Measurements from ENCODE around the gene CLECL1.
"Not testable (repeated sequence)": the region's sequence is repeated elsewhere in the genome, so short reads cannot be mapped to it uniquely, and the experiment has no call there.

Gene CLECL1

GRCh38 chr12:9719790-9720189 is 13.1 kb downstream of the CLECL1 start:
- no peak for DNase-seq (ENCODE audit: low spot score)

GRCh38 chr12:9718968-9719367 is 13.9 kb downstream of the CLECL1 start:
- no peak for DNase-seq (ENCODE audit: low spot score)

DNA sequence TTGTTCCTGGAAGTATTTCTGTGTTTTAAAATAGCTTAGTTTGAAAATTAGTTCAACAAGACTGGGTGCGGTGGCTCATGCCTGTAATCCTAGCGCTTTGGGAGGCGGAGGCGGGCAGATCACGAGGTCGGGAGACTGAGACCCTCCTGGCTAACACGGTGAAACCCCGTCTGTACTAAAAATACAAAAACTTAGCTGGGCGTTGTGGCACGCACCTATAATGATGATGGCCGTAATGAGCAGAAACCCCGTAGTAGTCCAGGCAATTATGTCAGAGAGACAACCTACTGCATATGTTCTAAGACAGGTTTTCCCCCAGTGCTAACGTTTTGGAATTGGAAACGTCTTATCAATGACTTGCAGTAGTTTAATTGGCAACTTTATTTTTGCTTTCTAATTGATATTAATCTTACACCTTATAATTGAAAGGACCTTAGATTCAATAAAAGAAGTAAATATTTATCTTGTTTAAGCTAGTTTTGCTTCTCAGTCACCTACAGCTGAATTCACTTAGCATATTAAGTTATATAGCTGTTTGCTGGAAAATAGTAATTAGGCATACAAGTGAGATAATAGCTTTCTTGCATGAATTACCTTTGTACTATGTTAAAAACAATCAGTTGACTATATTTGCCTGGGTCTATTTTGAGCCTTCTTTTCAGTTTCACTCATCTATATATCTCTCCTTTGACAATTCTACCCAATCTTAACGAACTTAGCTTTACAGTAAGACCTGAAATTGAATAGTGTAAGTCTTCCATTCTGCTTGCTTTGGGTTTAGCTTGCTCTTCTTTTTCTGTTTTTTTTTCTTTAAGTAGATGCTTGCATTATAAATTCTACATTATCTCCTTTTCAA is 15.6 kb downstream of the CLECL1 start:
- no peak for DNase-seq (ENCODE audit: low spot score)

GRCh38 chr12:9713032-9713558 is 19.8 kb downstream of the CLECL1 start:
- not testable (repeated sequence) for DNase-seq (ENCODE audit: low spot score)

GRCh38 chr12:9711664-9712063 is 21.2 kb downstream of the CLECL1 start:
- no peak for DNase-seq (ENCODE audit: low spot score)

- DNase-seq (ENCODE audit: low spot score): no peak
Observed at GRCh38 chr12:9710584-9711375, 22.1 kb downstream of the CLECL1 start.

- DNase-seq (ENCODE audit: low spot score): no peak
Observed at GRCh38 chr12:9708853-9709252, 24.0 kb downstream of the CLECL1 start.

GRCh38 chr12:9707864-9708808 is 24.8 kb downstream of the CLECL1 start:
- DNase-seq (ENCODE audit: low spot score): peak; percentile 67

DNA sequence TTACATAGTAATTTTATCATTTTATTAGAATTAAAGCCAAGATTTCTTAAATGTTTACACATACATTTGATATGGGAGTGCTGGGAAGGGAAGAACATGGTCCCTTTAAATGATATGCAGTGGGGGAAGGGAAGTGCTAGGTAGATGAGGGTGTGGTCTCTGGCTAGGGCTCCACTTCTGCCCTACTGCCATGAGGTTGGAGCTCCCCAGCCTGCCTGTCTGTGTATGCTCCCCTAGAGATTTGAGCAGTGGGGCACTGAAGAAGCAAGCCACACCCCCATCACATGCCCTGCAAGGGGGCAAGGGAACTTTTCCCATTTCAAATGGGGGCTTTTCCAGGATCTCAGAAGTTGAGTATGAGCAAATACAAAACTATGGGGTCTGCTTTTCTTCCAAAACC is 25.5 kb downstream of the CLECL1 start:
- DNase-seq (ENCODE audit: low spot score): no peak

GRCh38 chr12:9706086-9706685 is 26.7 kb downstream of the CLECL1 start:
- no peak for DNase-seq (ENCODE audit: low spot score)

DNA sequence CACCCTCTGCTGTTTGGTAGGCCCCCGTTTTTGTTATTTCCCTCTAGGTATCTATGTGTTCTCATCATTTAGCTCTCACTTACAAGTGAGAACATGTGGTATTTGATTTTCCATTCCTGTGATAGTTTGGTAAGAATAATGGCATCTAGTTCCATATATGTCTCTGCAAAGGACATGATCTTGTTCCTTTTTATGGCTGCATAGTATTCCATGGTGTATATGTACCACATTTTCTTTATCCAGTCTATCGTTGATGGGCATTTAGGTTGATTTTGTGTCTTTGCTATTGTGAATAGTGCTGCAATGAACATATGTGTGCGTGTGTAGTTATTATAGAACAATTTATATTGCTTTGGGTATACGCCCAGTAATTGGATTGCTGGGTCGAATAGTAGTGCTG is 28.3 kb downstream of the CLECL1 start:
- not testable (repeated sequence) for DNase-seq (ENCODE audit: low spot score)

DNA sequence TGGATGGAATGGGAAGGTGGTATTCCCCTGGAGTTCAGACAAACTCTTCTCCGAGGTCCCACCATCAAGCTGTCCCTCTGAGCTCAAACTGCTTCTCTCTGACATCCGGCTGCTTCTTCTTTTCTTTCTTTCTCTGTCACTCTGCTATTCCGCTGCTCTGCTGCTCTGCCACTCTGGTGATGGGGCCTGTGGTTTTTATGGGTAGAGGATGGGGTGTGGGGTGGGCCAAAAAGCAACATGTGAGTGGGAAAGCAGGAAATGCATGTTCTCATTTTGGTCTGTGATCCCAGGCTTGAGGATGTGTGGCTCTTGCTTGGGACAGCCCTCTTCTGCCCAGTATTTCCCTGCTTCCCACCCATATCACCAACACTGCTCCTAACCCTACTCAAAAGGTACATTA is 30.6 kb downstream of the CLECL1 start:
- no peak for DNase-seq (ENCODE audit: low spot score)

- DNase-seq (ENCODE audit: low spot score): no peak
Observed at GRCh38 chr12:9701380-9702154, 31.3 kb downstream of the CLECL1 start.

- DNase-seq (ENCODE audit: low spot score): no peak
Observed at GRCh38 chr12:9700606-9700956, 32.3 kb downstream of the CLECL1 start.

DNA sequence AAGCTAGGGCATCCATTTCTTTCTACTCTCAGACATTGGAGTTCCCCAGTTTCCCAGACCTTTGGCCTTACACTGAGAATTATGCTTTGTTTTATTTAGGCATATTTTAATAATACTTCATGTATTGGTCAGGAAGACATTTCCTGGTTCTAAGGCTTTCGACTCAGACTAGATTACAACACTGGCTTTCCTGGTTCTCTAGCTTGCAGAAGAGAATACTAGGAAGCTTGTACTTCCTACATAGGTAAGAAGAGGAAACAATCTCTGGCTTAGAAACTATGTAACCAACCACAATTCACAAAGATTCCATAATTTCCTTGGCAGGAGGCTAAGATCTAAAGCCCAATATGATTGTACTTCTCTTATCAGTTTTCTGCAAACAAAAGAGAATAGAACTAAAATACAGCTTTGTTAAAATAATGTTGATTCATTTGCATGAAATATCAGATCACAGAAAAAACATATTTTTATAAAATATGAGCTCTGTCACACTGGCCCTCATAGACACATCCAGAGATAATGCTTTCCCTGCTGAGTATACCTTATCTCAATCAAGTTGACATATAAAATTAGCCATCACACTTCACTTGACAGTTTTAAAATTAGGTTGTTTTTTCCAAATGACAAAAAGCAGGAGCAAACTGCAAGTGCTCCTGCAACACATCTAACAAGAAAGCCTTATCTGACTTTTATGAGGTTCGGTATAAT is 32.8 kb downstream of the CLECL1 start:
- DNase-seq (ENCODE audit: low spot score): no peak

DNA sequence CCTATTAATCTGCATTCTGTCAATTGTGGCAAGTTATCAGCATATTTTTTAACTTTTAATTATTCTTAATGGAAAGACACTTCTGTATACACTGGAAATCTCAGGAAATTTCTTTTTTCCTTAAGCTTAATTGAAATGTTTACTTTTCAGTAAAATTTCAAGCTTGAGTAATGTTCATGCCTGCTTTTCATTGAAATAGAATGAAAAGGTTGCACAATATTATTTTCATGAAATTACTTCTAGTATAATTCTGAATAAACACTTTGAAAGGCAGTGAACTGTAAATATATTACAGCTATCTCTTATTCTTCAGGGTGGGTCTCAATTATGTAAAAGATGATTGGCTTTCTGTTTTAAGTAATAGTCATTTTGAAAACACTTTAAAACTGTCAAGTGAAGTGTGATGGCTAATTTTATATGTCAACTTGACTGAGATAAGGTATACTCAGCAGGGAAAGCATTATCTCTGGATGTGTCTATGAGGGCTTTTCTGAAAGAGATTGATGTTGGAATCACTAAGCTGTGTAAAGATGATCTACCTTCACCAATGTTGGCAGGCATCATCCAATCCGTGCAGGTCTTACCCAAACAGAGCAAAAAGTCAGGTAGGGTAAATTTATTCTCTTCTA is 33.5 kb downstream of the CLECL1 start:
- DNase-seq (ENCODE audit: low spot score): no peak

- no peak for DNase-seq (ENCODE audit: low spot score)
Observed at GRCh38 chr12:9698681-9699080, 34.2 kb downstream of the CLECL1 start.

GRCh38 chr12:9697619-9698018 is 35.3 kb downstream of the CLECL1 start:
- DNase-seq (ENCODE audit: low spot score): no peak

GRCh38 chr12:9695661-9696060 is 37.2 kb downstream of the CLECL1 start:
- not testable (repeated sequence) for DNase-seq (ENCODE audit: low spot score)

DNA sequence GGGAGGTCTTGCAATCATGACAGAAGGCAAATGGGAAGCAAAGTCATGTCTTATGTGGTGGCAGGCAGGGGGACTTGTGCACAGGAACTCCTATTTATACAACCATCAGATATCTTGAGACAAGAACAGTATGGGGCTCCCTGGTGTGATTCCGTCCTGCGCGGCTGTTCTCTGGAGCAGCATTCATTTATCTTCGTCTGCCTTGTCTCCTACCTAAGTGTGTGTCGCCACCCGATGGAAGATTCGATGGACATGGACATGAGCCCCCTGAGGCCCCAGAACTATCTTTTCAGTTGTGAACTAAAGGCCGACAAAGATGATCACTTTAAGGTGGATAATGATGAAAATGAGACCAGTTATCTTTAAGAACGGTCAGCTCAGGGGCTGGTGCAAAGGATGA is 37.7 kb downstream of the CLECL1 start:
- not testable (repeated sequence) for DNase-seq (ENCODE audit: low spot score)
